ENCODE data around the gene IQCF2. TPM values are rescaled to one million over a fixed set of nuclear protein-coding genes. Genes with fewer than 3 reads are reported as not detected.
A peak's percentile ranks its signal among the peaks of the same experiment; 100 is the strongest.

IQCF2 gene
- total RNA-seq, 1 donor from 2014 or later: not detected

DNA sequence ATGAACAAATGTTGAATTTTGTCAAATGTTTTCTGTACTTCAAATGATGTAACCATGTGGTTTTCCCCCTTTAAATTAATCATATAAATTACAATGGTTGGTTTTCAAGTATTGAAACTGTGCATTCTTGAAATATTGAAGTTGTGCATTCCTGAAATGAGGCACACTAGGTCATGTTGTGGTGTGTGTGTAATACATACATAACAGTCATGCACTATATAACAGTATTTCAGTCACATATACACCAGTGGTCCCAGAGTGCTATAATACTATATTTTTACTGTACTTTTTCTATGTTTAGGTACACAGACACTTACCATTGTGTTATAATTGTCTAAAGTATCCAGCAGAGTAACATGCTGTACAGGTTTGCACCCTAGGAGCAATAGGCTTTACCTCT is 25.0 kb downstream of the IQCF2 start:
- Histone ChIP-seq H3K36me3 (ENCODE audit: control insufficient read depth, insufficient read depth, low read length) (no peaks in the 10 kb centered on the region), H3K27me3 (ENCODE audit: control insufficient read depth, insufficient read depth, low read length) (no peaks in the 10 kb centered on the region), H3K4me3 (ENCODE audit: low read depth, low read length) (no peak overlapping the region)
- TF ChIP-seq, protein P1, sequence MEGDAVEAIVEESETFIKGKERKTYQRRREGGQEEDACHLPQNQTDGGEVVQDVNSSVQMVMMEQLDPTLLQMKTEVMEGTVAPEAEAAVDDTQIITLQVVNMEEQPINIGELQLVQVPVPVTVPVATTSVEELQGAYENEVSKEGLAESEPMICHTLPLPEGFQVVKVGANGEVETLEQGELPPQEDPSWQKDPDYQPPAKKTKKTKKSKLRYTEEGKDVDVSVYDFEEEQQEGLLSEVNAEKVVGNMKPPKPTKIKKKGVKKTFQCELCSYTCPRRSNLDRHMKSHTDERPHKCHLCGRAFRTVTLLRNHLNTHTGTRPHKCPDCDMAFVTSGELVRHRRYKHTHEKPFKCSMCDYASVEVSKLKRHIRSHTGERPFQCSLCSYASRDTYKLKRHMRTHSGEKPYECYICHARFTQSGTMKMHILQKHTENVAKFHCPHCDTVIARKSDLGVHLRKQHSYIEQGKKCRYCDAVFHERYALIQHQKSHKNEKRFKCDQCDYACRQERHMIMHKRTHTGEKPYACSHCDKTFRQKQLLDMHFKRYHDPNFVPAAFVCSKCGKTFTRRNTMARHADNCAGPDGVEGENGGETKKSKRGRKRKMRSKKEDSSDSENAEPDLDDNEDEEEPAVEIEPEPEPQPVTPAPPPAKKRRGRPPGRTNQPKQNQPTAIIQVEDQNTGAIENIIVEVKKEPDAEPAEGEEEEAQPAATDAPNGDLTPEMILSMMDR (IDR thresholded peaks at IDR 0.05; ENCODE audit: insufficient read depth, low read length, poor library complexity, severe bottlenecking): no peak
- no peak for DNase-seq (ENCODE audit: low read depth)

DNA sequence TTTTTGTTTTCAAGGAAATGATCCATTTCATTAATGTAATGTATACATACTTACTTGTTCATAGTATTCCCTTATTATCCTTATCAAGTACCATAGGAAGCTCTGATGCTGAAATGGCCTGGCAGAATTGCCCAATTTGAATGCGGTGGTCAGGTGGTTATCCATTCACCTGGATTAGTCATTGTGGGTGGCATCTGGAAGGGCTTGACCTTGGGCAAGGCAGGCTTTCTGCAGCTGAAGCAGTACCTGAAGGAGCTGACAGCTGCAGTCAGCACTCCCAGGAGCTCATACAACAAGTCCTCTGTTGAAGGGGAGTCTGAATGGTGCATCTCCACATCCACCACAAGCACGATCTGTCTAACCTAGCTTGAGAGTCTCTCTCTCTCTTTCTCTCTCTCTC is 26.2 kb downstream of the IQCF2 start:
- Histone ChIP-seq H3K36me3 (ENCODE audit: control insufficient read depth, insufficient read depth, low read length) (no peaks in the 10 kb centered on the region), H3K27me3 (ENCODE audit: control insufficient read depth, insufficient read depth, low read length) (no peaks in the 10 kb centered on the region), H3K4me3 (ENCODE audit: low read depth, low read length) (no peak overlapping the region)
- peak; percentile 34 for DNase-seq (ENCODE audit: low read depth)
- TF ChIP-seq, protein P1 (IDR thresholded peaks at IDR 0.05; ENCODE audit: insufficient read depth, low read length, poor library complexity, severe bottlenecking): no peak

DNA sequence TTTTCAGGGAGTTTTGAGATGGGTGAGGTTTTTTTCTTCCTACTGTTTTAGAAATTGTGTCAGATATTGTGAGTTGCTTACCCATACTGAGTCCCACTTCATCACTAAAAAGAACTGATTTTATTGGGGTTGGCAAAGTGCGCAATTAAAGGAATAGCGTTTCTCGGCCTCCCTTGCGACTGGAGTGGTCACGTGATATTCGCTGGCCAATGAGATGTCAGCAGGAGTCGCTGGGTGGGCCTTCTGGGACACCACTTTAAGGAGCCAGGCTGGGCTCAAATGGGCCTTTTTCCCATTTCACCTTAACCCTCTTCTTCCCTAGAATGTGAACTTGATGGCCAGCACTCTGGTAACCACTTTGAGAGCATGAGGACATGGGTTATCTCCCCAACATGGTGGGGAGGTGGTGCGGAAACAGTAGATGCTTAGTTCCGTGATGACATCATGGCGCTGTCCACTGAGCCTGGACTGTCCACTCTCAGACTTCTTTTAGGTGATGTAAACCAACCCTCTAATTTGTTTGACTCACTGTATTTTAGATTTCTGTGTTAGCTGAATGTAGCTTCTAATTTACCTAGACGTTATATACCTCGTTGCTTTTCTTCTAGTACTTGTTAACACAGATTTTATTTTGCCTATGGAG is 27.2 kb downstream of the IQCF2 start:
- Histone ChIP-seq H3K4me3 (ENCODE audit: low read depth, low read length) (no peak overlapping the region), H3K27me3 (ENCODE audit: control insufficient read depth, insufficient read depth, low read length) (no peaks in the 10 kb centered on the region), H3K36me3 (ENCODE audit: control insufficient read depth, insufficient read depth, low read length) (no peaks in the 10 kb centered on the region)
- no peak for DNase-seq (ENCODE audit: low read depth)
- TF ChIP-seq, protein P1 (IDR thresholded peaks at IDR 0.05; ENCODE audit: insufficient read depth, low read length, poor library complexity, severe bottlenecking): no peak

DNA sequence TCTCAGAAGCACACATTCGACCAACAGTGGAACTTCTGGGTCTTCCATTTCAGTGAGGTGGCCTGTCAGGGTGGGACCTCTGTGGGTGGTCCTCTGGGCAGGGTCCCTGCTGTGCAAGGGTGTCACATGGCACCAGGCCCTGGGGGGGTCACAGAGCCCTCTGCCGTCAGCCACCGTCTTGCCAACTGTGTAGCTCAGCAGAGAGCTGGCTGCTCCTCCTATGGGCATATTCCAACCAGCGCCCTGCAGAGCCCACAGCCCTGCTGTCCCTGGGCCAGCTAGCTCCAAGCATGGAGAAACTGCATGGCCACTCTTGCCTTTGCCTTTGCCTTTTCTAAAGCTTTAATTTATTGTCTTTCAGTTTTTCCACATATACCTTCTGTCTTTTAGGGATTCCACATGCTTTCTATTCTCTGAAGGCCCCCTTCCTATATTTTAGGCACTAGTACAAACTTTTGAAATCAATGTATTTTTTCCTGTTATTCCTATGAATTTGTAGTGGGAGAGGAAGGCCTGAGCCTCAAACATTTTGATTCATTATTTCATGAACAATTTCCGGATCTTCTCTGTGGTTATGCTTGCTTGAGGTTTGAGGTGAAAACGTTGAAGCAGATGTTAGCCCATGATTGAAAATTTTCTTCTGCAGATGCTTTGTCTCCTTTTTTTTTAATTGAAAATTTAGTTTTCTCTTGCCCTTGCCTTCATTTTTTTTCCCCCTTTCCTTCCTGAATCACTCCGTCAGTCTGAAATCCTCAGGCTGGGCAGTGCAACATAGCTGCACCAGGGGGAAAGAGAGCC is 30.0 kb downstream of the IQCF2 start:
- Histone ChIP-seq H3K27me3 (ENCODE audit: control insufficient read depth, insufficient read depth, low read length) (no peaks in the 10 kb centered on the region), H3K36me3 (ENCODE audit: control insufficient read depth, insufficient read depth, low read length) (no peaks in the 10 kb centered on the region), H3K4me3 (ENCODE audit: low read depth, low read length) (no peak overlapping the region)
- DNase-seq (ENCODE audit: low read depth): no peak
- TF ChIP-seq, protein P1 (IDR thresholded peaks at IDR 0.05; ENCODE audit: insufficient read depth, low read length, poor library complexity, severe bottlenecking): no peak

DNA sequence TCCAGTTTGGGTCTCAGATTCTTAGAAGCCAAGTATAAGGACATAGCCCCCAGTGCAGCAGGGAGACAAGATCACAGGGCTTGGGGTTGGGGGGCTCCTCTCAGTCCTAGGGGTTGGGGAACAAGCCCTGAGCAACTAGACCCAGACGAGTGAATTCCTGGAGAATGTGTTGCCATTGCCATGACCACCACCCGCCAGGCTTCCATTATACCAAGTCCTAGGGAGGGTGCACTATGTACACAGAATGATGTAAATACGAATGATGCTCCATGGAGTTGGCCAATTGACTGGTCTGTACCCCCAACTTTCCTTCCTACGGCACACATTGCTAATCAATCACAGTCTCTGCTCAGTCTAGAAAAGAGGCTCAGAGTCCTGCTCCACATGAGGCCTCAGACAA is 33.0 kb downstream of the IQCF2 start:
- no peaks in the 10 kb centered on the region for H3K36me3 ChIP-seq (ENCODE audit: control insufficient read depth, insufficient read depth, low read length)
- DNase-seq (ENCODE audit: low read depth): no peak
- no peaks in the 10 kb centered on the region for H3K27me3 ChIP-seq (ENCODE audit: control insufficient read depth, insufficient read depth, low read length)
- H3K4me3 ChIP-seq (ENCODE audit: low read depth, low read length): no peak overlapping the region
- TF ChIP-seq, protein P1 (IDR thresholded peaks at IDR 0.05; ENCODE audit: insufficient read depth, low read length, poor library complexity, severe bottlenecking): no peak
